Renal pelvis (tissue), 12 donors: ENCODE results near the gene TCTN3. TPM values are rescaled to one million over a fixed set of nuclear protein-coding genes. Genes with fewer than 3 reads are reported as not detected.
"Not testable (repeated sequence)": the region's sequence is repeated elsewhere in the genome, so short reads cannot be mapped to it uniquely, and the experiment has no call there.

Source experiments
- DNase-seq: peaks from one replicate; pipeline ENCODE4 v3.0.0-alpha.2; 2013
- long read RNA-seq, 16 experiments: transcript quantifications; one replicate each; lab custom pipeline, GENCODE V29; 2026
- polyA plus RNA-seq, 3 donors: library from polyadenylated mRNA; unstranded; fragments of 120-200 nt; gene quantifications; one replicate each; pipeline ENCODE4 v1.2.1, GENCODE V29; 2013; ENCODE audit not compliant: insufficient read length in 3 of 3

TCTN3 gene, protein sequence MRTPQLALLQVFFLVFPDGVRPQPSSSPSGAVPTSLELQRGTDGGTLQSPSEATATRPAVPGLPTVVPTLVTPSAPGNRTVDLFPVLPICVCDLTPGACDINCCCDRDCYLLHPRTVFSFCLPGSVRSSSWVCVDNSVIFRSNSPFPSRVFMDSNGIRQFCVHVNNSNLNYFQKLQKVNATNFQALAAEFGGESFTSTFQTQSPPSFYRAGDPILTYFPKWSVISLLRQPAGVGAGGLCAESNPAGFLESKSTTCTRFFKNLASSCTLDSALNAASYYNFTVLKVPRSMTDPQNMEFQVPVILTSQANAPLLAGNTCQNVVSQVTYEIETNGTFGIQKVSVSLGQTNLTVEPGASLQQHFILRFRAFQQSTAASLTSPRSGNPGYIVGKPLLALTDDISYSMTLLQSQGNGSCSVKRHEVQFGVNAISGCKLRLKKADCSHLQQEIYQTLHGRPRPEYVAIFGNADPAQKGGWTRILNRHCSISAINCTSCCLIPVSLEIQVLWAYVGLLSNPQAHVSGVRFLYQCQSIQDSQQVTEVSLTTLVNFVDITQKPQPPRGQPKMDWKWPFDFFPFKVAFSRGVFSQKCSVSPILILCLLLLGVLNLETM
- polyA plus RNA-seq = 10 to 100 TPM; 75.0 to 81.1 (median 77.6) TPM
- long read RNA-seq, donor 1, transcript TCTN3-207 (14 exons, 2,739 nt) = major isoform, 23 of 30 reads
- long read RNA-seq, donor 1, partial matches to known transcripts = 5 of 30 reads
- long read RNA-seq, donor 1, other reads (novel, unspliced or antisense) = 0 of 30 reads
- long read RNA-seq, donor 2, transcript TCTN3-207 (14 exons, 2,739 nt) = major isoform, 33 of 47 reads
- long read RNA-seq, donor 2, partial matches to known transcripts = 13 of 47 reads
- long read RNA-seq, donor 2, other reads (novel, unspliced or antisense) = 0 of 47 reads
- long read RNA-seq, donor 3, transcript TCTN3-207 (14 exons, 2,739 nt) = major isoform, 17 of 26 reads
- long read RNA-seq, donor 3, partial matches to known transcripts = 9 of 26 reads
- long read RNA-seq, donor 3, other reads (novel, unspliced or antisense) = 0 of 26 reads
- long read RNA-seq, donor 4, transcript TCTN3-207 (14 exons, 2,739 nt) = major isoform, 20 of 33 reads
- long read RNA-seq, donor 4, partial matches to known transcripts = 12 of 33 reads
- long read RNA-seq, donor 4, other reads (novel, unspliced or antisense) = 0 of 33 reads
- long read RNA-seq, donor 5, transcript TCTN3-207 (14 exons, 2,739 nt) = major isoform, 14 of 14 reads
- long read RNA-seq, donor 5, partial matches to known transcripts = 0 of 14 reads
- long read RNA-seq, donor 5, other reads (novel, unspliced or antisense) = 0 of 14 reads
- long read RNA-seq, donor 6, transcript TCTN3-207 (14 exons, 2,739 nt) = major isoform, 21 of 37 reads
- long read RNA-seq, donor 6, partial matches to known transcripts = 14 of 37 reads
- long read RNA-seq, donor 6, other reads (novel, unspliced or antisense) = 0 of 37 reads
- long read RNA-seq, donor 7, transcript TCTN3-207 (14 exons, 2,739 nt) = major isoform, 27 of 35 reads
- long read RNA-seq, donor 7, partial matches to known transcripts = 5 of 35 reads
- long read RNA-seq, donor 7, other reads (novel, unspliced or antisense) = 0 of 35 reads
- long read RNA-seq, donor 8, transcript TCTN3-207 (14 exons, 2,739 nt) = major isoform, 8 of 9 reads
- long read RNA-seq, donor 8, partial matches to known transcripts = 0 of 9 reads
- long read RNA-seq, donor 8, other reads (novel, unspliced or antisense) = 0 of 9 reads
- long read RNA-seq, donor 9, transcript TCTN3-207 (14 exons, 2,739 nt) = major isoform, 29 of 41 reads
- long read RNA-seq, donor 9, partial matches to known transcripts = 11 of 41 reads
- long read RNA-seq, donor 9, other reads (novel, unspliced or antisense) = 0 of 41 reads
- long read RNA-seq, donor 10, transcript TCTN3-207 (14 exons, 2,739 nt) = major isoform, 14 of 23 reads
- long read RNA-seq, donor 10, partial matches to known transcripts = 8 of 23 reads
- long read RNA-seq, donor 10, other reads (novel, unspliced or antisense) = 0 of 23 reads
- long read RNA-seq, donor 11, transcript TCTN3-207 (14 exons, 2,739 nt) = major isoform, 25 of 25 reads
- long read RNA-seq, donor 11, partial matches to known transcripts = 0 of 25 reads
- long read RNA-seq, donor 11, other reads (novel, unspliced or antisense) = 0 of 25 reads
- long read RNA-seq, donor 12, transcript TCTN3-207 (14 exons, 2,739 nt) = major isoform, 27 of 50 reads
- long read RNA-seq, donor 12, partial matches to known transcripts = 17 of 50 reads
- long read RNA-seq, donor 12, other reads (novel, unspliced or antisense) = 0 of 50 reads
- long read RNA-seq, donor 13, transcript TCTN3-207 (14 exons, 2,739 nt) = major isoform, 13 of 23 reads
- long read RNA-seq, donor 13, partial matches to known transcripts = 5 of 23 reads
- long read RNA-seq, donor 13, other reads (novel, unspliced or antisense) = 0 of 23 reads
- long read RNA-seq, donor 14 = 0 reads
- long read RNA-seq, donor 15, transcript TCTN3-207 (14 exons, 2,739 nt) = major isoform, 16 of 29 reads
- long read RNA-seq, donor 15, partial matches to known transcripts = 11 of 29 reads
- long read RNA-seq, donor 15, other reads (novel, unspliced or antisense) = 0 of 29 reads
- long read RNA-seq, donor 16, transcript TCTN3-207 (14 exons, 2,739 nt) = major isoform, 20 of 59 reads
- long read RNA-seq, donor 16, partial matches to known transcripts = 37 of 59 reads
- long read RNA-seq, donor 16, other reads (novel, unspliced or antisense) = 0 of 59 reads

DNA sequence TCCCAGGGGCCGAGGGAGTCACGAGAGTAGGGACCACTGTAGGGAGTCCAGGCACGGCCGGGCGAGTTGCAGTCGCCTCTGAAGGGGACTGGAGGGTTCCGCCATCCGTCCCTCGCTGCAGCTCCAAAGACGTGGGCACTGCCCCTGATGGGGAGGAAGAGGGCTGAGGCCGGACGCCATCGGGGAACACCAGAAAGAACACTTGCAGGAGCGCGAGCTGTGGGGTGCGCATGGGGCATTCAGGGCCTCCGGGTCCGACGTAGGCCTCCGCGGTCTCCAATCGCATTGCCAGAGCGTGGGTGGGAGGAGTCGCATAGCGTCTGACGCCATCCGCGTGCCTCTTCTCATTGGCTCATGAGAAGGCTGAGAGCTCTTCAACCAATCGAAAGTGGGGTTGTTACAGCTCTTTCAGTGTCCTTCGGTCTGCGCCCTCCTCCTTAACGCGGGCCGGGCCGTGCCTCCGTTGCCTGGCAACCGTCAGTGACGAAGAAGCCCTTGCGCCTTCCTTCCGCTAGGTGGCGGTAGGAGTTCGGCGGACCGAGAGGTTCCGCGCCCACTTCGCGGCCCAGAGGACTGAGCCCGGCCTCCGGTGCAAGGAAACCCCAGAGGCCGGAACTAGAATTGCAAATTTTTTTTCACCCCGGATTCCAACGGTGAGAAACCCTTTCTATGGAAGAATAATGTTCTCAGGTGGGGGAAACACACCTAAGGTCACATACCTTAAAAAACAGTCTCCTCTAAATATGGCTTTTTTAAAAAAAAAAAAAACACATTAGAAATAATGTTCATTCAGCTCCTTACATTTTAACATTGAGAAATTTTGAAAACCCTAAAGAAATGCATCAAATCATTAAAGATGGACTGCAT, at the start of gene TCTN3:
Gene TCTN3, minus strand, starts transcription at position 260 of the 867 bp plus-strand sequence. Its CDS starts 28 bp downstream, at position 232.
- DNase-seq = peak; percentile 99

DNA sequence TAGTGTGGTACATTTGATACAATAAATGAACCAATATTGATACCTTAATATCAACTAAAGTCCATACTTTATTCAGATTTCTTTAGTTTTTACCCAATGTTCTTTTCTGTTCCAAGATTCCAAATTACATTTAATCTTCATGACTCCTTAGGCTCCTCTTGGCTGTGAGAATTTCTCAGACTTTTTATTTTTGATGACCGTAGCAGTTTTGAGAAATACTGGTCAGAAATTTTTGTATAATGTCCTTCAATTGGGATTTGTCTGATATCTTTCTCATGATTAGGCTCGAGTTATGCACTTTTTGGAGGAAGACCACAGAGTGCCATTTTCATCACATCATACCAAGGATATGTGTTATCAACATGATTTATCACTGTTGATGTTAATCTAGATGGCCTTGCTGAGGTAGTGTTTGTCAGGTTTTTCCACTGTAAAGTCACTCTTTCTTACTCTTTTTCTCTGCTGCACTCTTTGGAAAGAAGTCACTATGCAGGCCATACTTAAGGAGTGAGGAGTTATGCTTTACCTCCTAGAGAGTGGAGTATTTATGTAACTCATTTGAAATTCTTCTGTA, 49.3 kb upstream of the TCTN3 start:
- no peak for DNase-seq

DNA sequence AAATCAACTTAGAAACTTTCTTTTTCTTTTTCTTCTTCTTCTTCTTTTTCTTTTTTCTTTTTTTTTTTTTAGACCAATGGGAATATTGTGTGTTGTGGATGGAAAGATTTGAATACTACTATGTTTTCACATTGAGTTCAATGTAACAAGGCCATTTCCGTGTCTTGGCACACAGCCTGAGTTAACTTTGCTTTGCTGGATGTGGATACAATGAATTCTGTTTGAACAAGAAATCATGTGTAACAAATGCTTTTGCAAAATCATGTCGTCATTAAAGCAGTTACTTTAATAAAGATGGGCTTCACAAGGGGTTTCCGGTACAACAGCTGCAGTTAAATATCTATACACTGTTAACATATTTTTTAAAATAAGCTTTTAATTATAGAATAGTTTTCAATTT, 48.8 kb upstream of the TCTN3 start:
- no peak for DNase-seq

DNA sequence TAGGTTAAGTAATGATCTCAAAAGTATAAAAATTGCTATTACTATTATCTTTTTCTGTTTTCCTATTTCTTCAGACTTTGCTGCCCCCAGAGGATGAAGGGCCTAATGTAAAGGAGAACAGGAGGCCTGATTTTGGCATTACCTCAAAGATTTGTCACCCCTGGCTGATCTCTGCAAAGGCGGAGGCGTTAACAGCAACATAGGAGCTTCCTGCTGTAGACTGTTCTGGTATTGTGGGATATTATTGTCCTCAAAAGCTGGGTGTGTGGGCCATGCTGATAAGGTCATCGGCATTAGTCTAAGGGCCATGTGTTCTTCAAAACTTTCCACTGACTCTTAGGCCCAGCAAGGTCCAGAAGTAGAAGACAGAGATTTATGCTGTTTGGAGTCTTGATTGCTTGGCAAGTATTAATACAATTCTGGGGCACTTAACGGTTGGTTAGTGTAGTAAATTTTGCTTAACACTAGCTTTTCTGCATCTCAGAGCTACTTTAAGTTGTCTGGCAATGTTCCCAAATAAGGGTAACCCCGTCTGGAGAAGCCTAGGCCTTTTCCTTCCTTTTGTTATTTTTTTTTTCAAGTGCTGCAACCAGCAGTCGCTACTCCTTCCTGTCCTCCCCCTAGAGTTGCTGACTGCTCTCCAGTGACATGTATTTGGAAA, 48.2 kb upstream of the TCTN3 start:
- peak; percentile 45 for DNase-seq

DNA sequence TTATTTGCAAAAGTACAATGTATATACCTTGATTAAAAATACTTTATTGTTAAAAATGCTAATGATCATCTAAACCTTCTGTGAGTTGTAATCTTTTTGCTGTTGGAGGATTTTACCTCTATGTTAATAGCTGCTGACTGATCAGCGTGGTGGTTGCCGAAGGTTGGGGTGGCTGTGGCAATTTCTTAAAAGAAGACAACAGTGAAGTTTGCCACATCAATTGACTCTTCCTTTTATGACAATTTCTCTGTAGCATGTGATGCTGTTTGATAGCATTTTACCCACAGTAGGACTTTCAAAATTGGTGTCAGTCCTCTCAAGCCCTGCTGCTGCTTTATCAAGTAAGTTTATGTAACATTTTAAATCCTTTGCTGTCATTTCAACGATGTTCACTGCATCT, 45.3 kb upstream of the TCTN3 start:
- no peak for DNase-seq

DNA sequence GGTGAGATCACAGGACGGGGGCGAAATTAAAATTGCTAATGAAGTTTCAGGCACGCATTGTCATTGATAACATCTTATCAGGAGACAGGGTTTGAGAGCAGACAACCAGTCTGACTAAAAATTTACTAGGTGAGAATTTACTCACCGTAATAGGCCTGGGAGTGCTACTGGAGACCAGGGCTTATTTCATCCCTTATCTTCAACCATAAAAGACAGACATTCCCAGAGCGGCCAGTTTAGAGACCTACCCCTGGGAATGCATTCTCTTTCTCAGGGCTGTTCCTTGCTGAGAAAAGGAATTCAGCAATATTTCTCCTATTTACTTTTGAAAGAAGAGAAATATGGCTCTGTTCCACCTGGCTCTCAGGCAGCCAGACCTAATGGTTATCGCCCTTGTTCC, 39.2 kb upstream of the TCTN3 start:
- DNase-seq = not testable (repeated sequence)

DNA sequence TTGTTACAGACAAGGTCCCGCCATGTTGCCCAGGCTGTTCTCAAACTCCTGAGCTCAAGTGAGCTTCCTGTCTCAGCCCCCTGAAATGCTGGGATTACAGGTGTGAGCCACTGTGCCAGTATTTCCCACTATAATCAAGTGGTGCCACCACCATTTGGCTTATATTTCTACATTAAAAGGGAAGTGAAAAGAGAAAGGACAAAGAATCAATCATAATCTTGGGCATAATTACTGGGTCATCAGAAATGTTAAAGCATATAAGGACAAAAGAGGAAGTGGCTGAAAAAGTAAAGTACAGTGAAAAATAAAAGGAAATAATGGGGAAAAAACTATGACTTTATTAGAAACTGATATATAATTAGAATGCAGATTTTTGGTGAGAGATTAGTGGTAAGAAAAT, 36.5 kb upstream of the TCTN3 start:
- DNase-seq = no peak

DNA sequence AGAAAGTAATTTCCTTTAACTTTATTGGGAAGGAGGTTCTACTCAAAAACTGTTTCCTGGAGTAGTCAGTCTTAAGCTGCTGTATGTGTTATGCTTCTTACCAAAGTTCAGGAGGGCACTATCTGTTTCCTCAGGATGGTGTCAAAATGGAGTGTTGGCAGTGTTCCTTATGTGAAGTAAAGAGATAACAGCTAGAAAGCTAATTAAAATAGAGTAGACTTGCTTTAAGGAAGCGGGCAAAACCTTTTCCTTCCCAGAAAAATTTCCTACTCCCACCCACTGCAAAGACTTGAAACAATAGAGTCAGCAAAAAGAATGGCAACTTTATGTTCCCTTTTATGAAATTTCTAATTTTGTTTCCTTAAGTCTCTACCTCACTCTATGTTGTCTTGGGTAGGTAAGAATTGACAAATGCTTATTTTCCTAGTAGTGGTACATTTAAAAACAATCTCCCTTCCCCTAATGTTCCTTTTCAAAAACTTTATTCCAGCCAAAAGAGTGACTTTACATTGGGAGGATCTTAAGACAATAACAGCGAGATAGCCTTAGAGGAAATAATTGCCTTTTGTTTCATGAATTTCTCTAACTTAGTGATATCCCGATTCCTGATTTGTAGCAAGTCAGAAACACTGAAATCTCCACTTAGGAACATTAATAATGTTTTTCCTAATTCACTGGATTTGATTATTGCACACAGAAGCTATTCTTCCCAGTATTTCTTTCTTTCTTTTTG, 35.8 kb upstream of the TCTN3 start:
- peak; percentile 15 for DNase-seq

DNA sequence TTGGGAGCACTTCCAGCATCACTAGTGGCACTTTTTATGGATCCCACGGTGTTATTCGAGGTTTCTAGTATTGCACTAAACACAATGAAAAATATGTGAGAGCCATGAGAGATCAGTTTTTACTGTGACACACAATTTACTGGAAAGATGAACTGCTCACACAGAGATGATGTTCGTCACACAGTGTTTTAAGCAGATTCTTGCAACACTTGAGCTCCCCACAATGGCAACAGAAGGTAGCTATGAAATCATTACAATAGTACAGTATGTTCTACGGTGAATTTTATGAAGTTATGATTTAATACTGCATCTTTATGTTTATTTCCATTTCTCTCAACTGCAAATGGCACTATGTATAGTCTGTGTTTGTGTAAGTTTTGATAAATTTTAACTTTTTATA, 34.8 kb upstream of the TCTN3 start:
- no peak for DNase-seq

DNA sequence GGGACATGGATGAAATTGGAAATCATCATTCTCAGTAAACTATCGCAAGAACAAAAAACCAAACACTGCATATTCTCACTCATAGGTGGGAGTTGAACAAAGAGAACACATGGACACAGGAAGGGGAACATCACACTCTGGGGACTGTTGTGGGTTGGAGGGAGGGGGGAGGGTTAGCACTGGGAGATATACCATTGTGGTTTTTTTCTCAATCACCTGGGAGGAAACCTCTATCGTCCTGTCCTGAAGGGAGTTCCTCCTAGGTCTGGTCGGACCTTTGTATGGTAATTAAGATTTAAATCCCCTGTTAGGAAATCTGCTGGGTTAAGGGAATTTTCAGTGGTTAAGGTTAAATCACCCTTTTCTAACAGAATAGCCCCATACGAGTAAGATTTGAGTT, 28.8 kb upstream of the TCTN3 start:
- DNase-seq = not testable (repeated sequence)

DNA sequence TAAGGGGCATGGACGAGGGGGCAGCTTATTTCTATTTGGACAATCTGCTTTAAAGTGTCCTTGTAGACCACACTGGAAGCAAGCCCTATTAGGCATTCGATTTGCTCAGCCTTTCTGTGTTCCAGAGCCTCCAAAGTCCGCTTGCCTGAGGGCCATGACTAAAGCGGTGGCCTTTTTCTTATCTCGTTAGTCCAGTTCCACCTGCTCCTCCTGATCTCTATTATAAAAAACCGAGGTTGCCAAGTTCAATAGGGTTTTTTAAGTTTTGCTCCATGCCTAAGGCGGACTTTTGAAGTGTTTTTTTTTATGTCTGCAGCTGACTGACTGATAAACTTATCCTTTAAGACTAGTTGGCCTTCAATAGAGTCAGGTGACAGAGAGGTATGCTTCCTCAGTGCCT, 27.0 kb upstream of the TCTN3 start:
- DNase-seq = not testable (repeated sequence)

DNA sequence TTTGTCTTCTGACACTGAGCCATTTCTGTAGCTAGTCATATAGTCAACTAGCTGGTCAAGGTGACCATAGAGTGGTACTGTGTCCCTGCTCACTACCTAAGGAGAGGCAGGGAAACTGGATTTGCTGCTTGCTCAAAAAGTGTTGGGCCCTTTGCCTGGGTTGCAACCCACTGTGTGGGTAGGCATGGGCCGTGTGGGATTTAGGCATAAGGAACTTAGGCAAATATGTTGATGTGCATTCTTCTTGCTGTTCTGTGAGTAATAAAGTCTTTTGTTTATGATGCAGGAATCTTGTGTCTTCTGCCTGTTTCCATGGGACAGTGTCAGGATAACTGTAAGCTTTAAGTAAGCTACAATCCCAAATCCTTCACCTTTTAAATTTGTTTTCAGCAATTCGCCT, 23.1 kb upstream of the TCTN3 start:
- no peak for DNase-seq

DNA sequence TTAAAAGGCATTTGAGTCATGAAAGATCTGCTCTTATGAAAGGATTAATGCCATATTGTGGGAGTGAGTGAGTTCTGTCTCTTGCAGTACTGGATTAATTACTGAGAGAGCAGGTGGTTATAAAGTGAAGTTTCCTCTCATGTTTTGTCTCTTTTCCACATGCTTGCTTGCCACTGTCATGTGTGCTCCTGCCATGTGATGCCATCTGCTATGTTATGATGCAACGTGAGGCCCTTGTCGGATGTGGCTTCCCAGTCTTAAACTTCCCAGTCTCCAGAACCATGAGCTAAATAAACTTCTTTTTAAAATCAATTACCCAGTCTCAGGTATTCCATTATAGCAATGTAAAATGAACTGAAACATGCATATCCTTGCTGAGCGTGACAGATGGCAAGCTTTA, 22.7 kb upstream of the TCTN3 start:
- no peak for DNase-seq

DNA sequence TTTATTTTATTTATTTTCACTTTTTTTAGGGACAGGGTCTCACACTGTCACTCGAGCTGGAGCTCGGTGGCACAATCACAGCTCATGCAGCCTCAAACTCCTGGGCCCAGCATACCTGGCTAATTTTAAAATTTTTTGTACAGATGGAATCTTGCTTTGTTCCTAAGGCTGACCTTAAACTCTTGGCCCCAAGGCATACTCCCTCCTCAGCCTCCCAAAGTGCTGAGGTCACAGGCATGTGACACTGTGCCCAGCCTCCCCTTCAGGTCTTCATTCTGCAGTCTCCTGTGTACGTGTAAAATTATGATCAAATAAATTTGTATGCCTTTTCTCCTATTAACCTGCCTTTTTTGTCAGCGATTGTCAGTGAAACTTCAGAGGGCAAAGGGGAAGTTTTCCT, 17.8 kb upstream of the TCTN3 start:
- no peak for DNase-seq

DNA sequence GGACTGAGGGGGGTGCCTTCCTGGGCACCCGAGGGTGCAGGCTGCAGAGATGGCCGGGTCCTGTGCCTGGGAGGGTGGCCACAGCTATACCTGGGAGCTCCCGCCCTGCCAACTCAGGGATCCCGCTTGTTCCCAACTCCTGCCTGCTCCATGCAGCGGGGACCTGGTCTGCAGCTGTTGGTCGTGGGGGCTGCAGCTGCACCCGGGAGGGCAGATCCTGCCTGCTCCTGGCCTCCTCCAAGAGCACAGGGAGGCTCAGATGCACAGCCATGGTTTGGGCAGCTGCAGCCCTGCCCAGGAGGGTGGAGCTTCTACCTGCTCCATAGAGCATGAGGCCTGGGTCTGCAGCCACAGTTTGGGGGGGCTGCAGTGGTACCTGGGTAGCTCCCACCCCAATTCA, 13.3 kb upstream of the TCTN3 start:
- no peak for DNase-seq

DNA sequence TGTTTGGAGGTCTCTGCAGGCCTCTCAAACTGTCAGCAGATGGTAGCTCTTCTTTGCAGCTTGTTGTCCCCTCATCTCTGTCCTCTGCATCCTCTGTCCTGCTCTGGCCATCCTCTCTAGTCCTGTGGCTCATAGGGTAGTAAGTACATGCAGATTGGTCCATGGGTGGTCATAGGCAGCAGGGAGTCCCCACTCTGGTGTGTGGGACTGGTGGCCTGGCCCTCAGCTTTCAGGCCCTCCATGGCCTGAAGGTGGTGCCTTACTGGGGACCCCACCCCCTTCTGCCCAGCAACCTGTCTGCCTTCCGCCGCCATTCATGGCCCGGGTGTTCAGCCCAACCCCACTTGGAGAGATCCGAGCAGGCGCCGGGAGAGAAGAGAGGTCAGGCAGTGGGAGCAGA, 12.8 kb upstream of the TCTN3 start:
- DNase-seq = no peak
